PC-9 (cell line): ENCODE results near the gene RALGAPB. TPM values are rescaled to one million over a fixed set of nuclear protein-coding genes. Genes with fewer than 3 reads are reported as not detected.
A peak's percentile ranks its signal among the peaks of the same experiment; 100 is the strongest.

ENCODE experiments used
- Bru-seq: library from RNA; stranded (reverse); fragments of 400-500 nt; gene quantifications from one replicate; lab custom pipeline; 2021; lab: Mats Ljungman, UMichigan
- BruChase-seq, 2 experiments: library from RNA; stranded (reverse); fragments of 400-500 nt; gene quantifications; one replicate each; lab custom pipeline; 2021; lab: Mats Ljungman, UMichigan
- BruUV-seq: library from RNA; stranded (reverse); fragments of 400-500 nt; replicated peaks from 2 replicates; lab custom pipeline; 2021; lab: Mats Ljungman, UMichigan
- CTCF ChIA-PET: fragments of 300-600 bp; sonication (Branson Sonifier 250); formaldehyde crosslinking; loops from one replicate; lab custom pipeline; 2022; ENCODE audit warnings: antibody characterized with exemption; lab: Charles Lee
- POLR2A ChIA-PET: fragments of 300-600 bp; sonication (Branson Sonifier 250); formaldehyde crosslinking; loops from one replicate; lab custom pipeline; 2022; ENCODE audit warnings: antibody characterized with exemption; ENCODE audit not compliant: unreplicated experiment; lab: Charles Lee
- DNase-seq, 2 experiments: peaks; one replicate each; pipeline versions ENCODE4 v3.0.0 to v3.0.0-alpha.2; 2015 to 2022; ENCODE audit warnings: mixed read lengths in 1 of 2
- H2AFZ ChIP-seq: fragments of 200-600 bp; sonication (generic); 2 replicates; pipeline ENCODE4 v1.8.1; 2017; ENCODE audit warnings: antibody characterized with exemption
- H3F3A ChIP-seq: fragments of 200-600 bp; sonication (generic); 2 replicates; pipeline ENCODE4 v1.8.1; 2017; ENCODE audit warnings: antibody characterized with exemption, mild to moderate bottlenecking, low read depth; ENCODE audit not compliant: insufficient read depth
- H3K27ac ChIP-seq: fragments of 200-600 bp; sonication (generic); 2 replicates; pipeline ENCODE4 v1.6.1; 2016; ENCODE audit warnings: mixed run types
- H3K27me3 ChIP-seq: fragments of 200-600 bp; sonication (generic); 2 replicates; pipeline ENCODE4 v1.6.1; 2016; ENCODE audit warnings: low read depth, mixed run types; ENCODE audit not compliant: insufficient read depth
- H3K36me3 ChIP-seq: fragments of 200-600 bp; sonication (generic); 2 replicates; pipeline ENCODE4 v1.6.1; 2016; ENCODE audit warnings: low read depth, mixed run types
- H3K4me1 ChIP-seq: fragments of 200-600 bp; sonication (generic); replicated peaks from 2 replicates; pipeline ENCODE4 v1.6.1; 2016; ENCODE audit warnings: mixed run types; ENCODE audit not compliant: insufficient read depth
- H3K4me2 ChIP-seq: fragments of 200-600 bp; sonication (generic); 2 replicates; pipeline ENCODE4 v1.6.1; 2017; ENCODE audit warnings: mixed run types
- H3K4me3 ChIP-seq: fragments of 200-600 bp; sonication (generic); 2 replicates; pipeline ENCODE4 v1.6.1; 2016; ENCODE audit warnings: mixed run types
- H3K79me2 ChIP-seq: fragments of 200-600 bp; sonication (generic); 2 replicates; pipeline ENCODE4 v1.6.1; 2017; ENCODE audit warnings: low read depth, mixed run types
- H3K9me2 ChIP-seq: fragments of 200-600 bp; sonication (generic); 2 replicates; pipeline ENCODE4 v1.8.1; 2017; ENCODE audit warnings: mild to moderate bottlenecking; ENCODE audit not compliant: insufficient read depth
- H3K9me3 ChIP-seq: fragments of 200-600 bp; sonication (generic); 2 replicates; pipeline ENCODE4 v1.8.1; 2016; ENCODE audit warnings: low read depth; ENCODE audit not compliant: insufficient read depth
- H4K20me1 ChIP-seq: fragments of 200-600 bp; sonication (generic); 2 replicates; pipeline ENCODE4 v1.8.1; 2017; ENCODE audit not compliant: insufficient read depth
- CTCF ChIP-seq: fragments of 200-600 bp; sonication (generic); conservative IDR thresholded peaks from 2 replicates; pipeline ENCODE4 v1.6.1; 2017; ENCODE audit warnings: mixed run types, antibody characterized with exemption, mild to moderate bottlenecking, moderate library complexity
- EZH2 ChIP-seq: fragments of 200-600 bp; sonication (generic); IDR thresholded peaks from 2 replicates; pipeline ENCODE4 v1.8.0; 2017; ENCODE audit warnings: antibody characterized with exemption, low read depth
- intact Hi-C: fragments of 100-400 bp; cut with micrococcal nuclease; formaldehyde crosslinking; loops from one replicate; pipeline ENCODE4 v1.10.0; 2022; ENCODE audit not compliant: unreplicated experiment
- long read RNA-seq: library from polyadenylated mRNA; stranded (forward); transcript quantifications from one replicate; pipeline ENCODE4 v2.0.0, GENCODE V29; 2022
- total RNA-seq: library from RNA; stranded (reverse); gene quantifications from 2 replicates; pipeline ENCODE4 v1.2.3, GENCODE V29; 2021

RALGAPB gene
- 35.2 and 40.2 TPM in 2 replicates for total RNA-seq
- percentile 89 among the genes with signal in this experiment for Bru-seq, nascent RNA
- BruChase-seq, experiment 1, labeled RNA remaining after a 2-hour chase = percentile 90 among the genes with signal in this experiment
- BruChase-seq, experiment 2, labeled RNA remaining after a 6-hour chase = percentile 84 among the genes with signal in this experiment
- long read RNA-seq, full-length matches to known transcripts = 6 of 20 reads
- long read RNA-seq, partial matches to known transcripts = 3 of 20 reads
- long read RNA-seq, other reads (novel, unspliced or antisense) = 11 of 20 reads

GRCh38 chr20:38472513-38473366 is at the start of gene RALGAPB:
Gene RALGAPB, plus strand, starts transcription at chr20:38472843. Its CDS starts 15,590 bp downstream, at chr20:38488433.
- H3K4me1 ChIP-seq = peaks cover 28% of the 10 kb centered on the region
- ChIA-PET CTCF (interaction anchor here (0.6 to 3.0 kb wide), 7 partner anchors 14 to 135 kb away, joined by 3 to 27 read pairs (median 4); partner anchors contain the start of gene SNHG17), POLR2A (interaction anchor here (0.5 to 2.2 kb wide), 8 partner anchors 13 to 137 kb away, joined by 3 to 33 read pairs (median 5); partner anchors contain the start of gene SNHG17)
- H3K9me3 ChIP-seq = no peaks in the 10 kb centered on the region
- intact Hi-C loops = loop anchor here (1.0 kb wide), 2 partner anchors 26 to 37 kb away; partner anchors contain the start of gene SNHG17
- peak within 1 kb of the TSS; percentile 62 for H3K27ac ChIP-seq
- no peak for TF ChIP-seq EZH2
- TF ChIP-seq CTCF = peak; percentile 78
- H3K4me2 ChIP-seq = peak within 1 kb of the TSS; percentile 80
- peaks cover 48% of the 10 kb centered on the region for H3K79me2 ChIP-seq
- no TSS peak for BruUV-seq
- H3K27me3 ChIP-seq = no peaks in the 10 kb centered on the region
- peak within 1 kb of the TSS; percentile 88 for H3K4me3 ChIP-seq
- no peaks in the 10 kb centered on the region for H3K9me2 ChIP-seq
- peaks cover 14% of the 10 kb centered on the region for H3F3A ChIP-seq
- DNase-seq = peak; percentile 98 to 100
- H2AFZ ChIP-seq = peak within 1 kb of the TSS; percentile 91
- no peaks in the 10 kb centered on the region for H3K36me3 ChIP-seq
- H4K20me1 ChIP-seq = peaks cover 42% of the 10 kb centered on the region

- Histone ChIP-seq H3K4me3 (no peak overlapping the region), H3K9me3 (no peaks in the 10 kb centered on the region), H2AFZ (no peak overlapping the region), H3F3A (peaks cover 96% of the 10 kb centered on the region), H3K27ac (no peak overlapping the region), H3K36me3 (peaks cover 93% of the 10 kb centered on the region), H3K79me2 (peaks cover 58% of the 10 kb centered on the region), H3K27me3 (no peaks in the 10 kb centered on the region), H3K9me2 (no peaks in the 10 kb centered on the region), H3K4me1 (no peaks in the 10 kb centered on the region), H4K20me1 (peaks cover 100% of the 10 kb centered on the region), H3K4me2 (no peak overlapping the region)
- TF ChIP-seq EZH2 (no peak), CTCF (no peak)
- no TSS peak for BruUV-seq
- POLR2A ChIA-PET = no interaction called here
- intact Hi-C loops = no loop called here
- CTCF ChIA-PET = interaction anchor here (0.6 kb wide), 1 partner anchor 203 kb away, joined by 4 read pairs; no protein-coding TSS in a partner anchor
- no peak for DNase-seq
These were observed 49.1 kb upstream of the RALGAPB start for GRCh38 chr20:38423541-38423940.

- peaks cover 100% of the 10 kb centered on the region for H4K20me1 ChIP-seq
- H3K27ac ChIP-seq = no peak overlapping the region
- no peaks in the 10 kb centered on the region for H3K4me1 ChIP-seq
- H3K4me3 ChIP-seq = no peak overlapping the region
- intact Hi-C loops = no loop called here
- H3F3A ChIP-seq = peaks cover 94% of the 10 kb centered on the region
- no peaks in the 10 kb centered on the region for H3K9me3 ChIP-seq
- TF ChIP-seq EZH2 (no peak), CTCF (no peak)
- no peak overlapping the region for H2AFZ ChIP-seq
- no peak overlapping the region for H3K4me2 ChIP-seq
- no peak for DNase-seq
- H3K9me2 ChIP-seq = no peaks in the 10 kb centered on the region
- peaks cover 93% of the 10 kb centered on the region for H3K36me3 ChIP-seq
- CTCF ChIA-PET = no interaction called here
- H3K27me3 ChIP-seq = no peaks in the 10 kb centered on the region
- BruUV-seq = no TSS peak
- H3K79me2 ChIP-seq = peaks cover 67% of the 10 kb centered on the region
- POLR2A ChIA-PET = interaction anchor here (0.6 kb wide), 1 partner anchor 49 kb away, joined by 6 read pairs; no protein-coding TSS in a partner anchor
These were observed 48.2 kb upstream of the RALGAPB start for GRCh38 chr20:38424401-38424800.
